Measurements from ENCODE around the gene LLGL2. TPM values are rescaled to one million over a fixed set of nuclear protein-coding genes. Genes with fewer than 3 reads are reported as not detected.

LLGL2 gene
- total and polyA plus RNA-seq, 10 of the 15 experiments (the other 5 are each of a cell fraction or from before 2014, with no cell fraction given): 0.21 to 9.9 (median 4.5) TPM

DNA sequence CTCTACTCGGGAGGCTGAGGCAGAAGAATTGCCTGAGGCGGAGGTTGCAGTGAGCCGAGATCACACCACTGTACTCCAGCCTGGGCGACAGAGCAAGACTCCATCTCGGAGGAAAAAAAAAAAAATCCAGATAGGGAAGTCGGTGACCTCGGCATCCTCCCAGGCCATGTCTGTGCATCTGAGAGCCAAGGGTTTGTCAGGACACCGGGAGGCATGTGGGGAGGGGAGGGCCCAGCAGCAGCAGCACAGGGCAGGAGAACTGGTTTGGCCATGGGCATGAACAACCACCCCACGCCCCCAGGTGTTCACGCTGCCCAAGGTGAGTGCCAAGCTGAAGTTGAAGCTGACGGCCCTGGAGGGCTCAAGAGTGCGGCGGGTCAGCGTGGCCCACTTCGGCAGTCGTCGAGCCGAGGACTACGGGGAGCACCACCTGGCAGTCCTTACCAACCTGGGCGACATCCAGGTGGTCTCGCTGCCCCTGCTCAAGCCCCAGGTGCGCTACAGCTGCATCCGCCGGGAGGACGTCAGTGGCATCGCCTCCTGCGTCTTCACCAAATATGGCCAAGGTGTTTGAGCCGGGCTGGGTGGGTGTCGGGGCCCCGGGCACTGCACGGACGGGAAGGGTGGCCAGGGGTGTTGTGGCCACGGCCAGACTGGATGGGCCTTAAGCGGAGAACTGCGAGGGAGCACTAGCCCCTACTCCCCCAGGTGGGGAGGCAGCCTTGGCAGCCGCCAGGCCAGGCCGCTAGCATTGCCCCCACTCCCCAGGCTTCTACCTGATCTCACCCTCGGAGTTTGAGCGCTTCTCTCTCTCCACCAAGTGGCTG lies 47.4 kb downstream of the LLGL2 start:
- Histone ChIP-seq H2AFZ (ENCODE audit: control insufficient read depth, low read depth, low read length) (no peak overlapping the region), H3K79me2 (ENCODE audit: control insufficient read depth, insufficient read depth, low read length) (no peaks in the 10 kb centered on the region), H4K20me1 (ENCODE audit: control insufficient read depth, insufficient read depth) (no peaks in the 10 kb centered on the region), H3K4me2 (ENCODE audit: control insufficient read depth, insufficient read depth) (no peak overlapping the region), H3K36me3 (ENCODE audit: control insufficient read depth in 2 of 2, insufficient read depth in 2 of 2, low read length in 1 of 2) (no peaks in the 10 kb centered on the region), H3K9me3 (replicated peaks; ENCODE audit: control insufficient read depth, insufficient read depth, low read length) (no peaks in the 10 kb centered on the region), H3K9ac (ENCODE audit: control insufficient read depth, insufficient read depth, low read length) (no peak overlapping the region), H3K4me3 (no peak overlapping the region), H3K27ac (ENCODE audit: control insufficient read depth, insufficient read depth) (no peak overlapping the region), H3K27me3 (replicated peaks in 1 of 2; ENCODE audit: control insufficient read depth in 2 of 2, insufficient read depth in 2 of 2, low read length in 1 of 2) (no peaks in the 10 kb centered on the region), H3K4me1 (ENCODE audit: control insufficient read depth, insufficient read depth, low read length) (peaks cover 12% of the 10 kb centered on the region)
- ATAC-seq (no peak), FAIRE-seq (no peak), DNase-seq (ENCODE audit: low read depth, low spot score) (no peak)
- TF ChIP-seq RB1 (IDR thresholded peaks at IDR 0.05; ENCODE audit: borderline replicate concordance) (no peak), POU2F2 (IDR thresholded peaks at IDR 0.05; ENCODE audit: borderline replicate concordance, low read depth, low read length) (no peak), SUPT20H (IDR thresholded peaks at IDR 0.05; ENCODE audit: borderline replicate concordance, control insufficient read depth, low read depth, low read length) (no peak), RUNX3 (IDR thresholded peaks at IDR 0.05; ENCODE audit: low read length) (no peak), CBX5 (IDR thresholded peaks at IDR 0.05; ENCODE audit: low read depth) (no peak), TARDBP (IDR thresholded peaks at IDR 0.05; ENCODE audit: borderline replicate concordance) (no peak), SRF (IDR thresholded peaks at IDR 0.05; ENCODE audit: low read depth in 2 of 2, low read length in 2 of 2) (no peak), TCF7 (IDR thresholded peaks at IDR 0.05; ENCODE audit: borderline replicate concordance) (no peak), MEF2A (IDR thresholded peaks at IDR 0.05; ENCODE audit: insufficient read depth, low read depth, low read length) (no peak), NR2C1 (IDR thresholded peaks at IDR 0.05) (no peak), ZBED1 (IDR thresholded peaks at IDR 0.05; ENCODE audit: borderline replicate concordance) (no peak), NR2F1 (conservative IDR thresholded peaks at IDR 0.05) (no peak), RAD21 (IDR thresholded peaks at IDR 0.05; ENCODE audit: insufficient read depth, low read depth, low read length) (no peak), ZNF274 (IDR thresholded peaks at IDR 0.05; ENCODE audit: insufficient read depth, insufficient read length) (no peak), TCF3 (IDR thresholded peaks at IDR 0.05; ENCODE audit: borderline replicate concordance, insufficient read depth, low read depth, low read length) (no peak)
- TF ChIP-seq, protein P1, sequence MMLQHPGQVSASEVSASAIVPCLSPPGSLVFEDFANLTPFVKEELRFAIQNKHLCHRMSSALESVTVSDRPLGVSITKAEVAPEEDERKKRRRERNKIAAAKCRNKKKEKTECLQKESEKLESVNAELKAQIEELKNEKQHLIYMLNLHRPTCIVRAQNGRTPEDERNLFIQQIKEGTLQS (IDR thresholded peaks at IDR 0.05; ENCODE audit: borderline replicate concordance, extremely low read depth, low read depth, low read length): no peak
- TF ChIP-seq, protein P2, sequence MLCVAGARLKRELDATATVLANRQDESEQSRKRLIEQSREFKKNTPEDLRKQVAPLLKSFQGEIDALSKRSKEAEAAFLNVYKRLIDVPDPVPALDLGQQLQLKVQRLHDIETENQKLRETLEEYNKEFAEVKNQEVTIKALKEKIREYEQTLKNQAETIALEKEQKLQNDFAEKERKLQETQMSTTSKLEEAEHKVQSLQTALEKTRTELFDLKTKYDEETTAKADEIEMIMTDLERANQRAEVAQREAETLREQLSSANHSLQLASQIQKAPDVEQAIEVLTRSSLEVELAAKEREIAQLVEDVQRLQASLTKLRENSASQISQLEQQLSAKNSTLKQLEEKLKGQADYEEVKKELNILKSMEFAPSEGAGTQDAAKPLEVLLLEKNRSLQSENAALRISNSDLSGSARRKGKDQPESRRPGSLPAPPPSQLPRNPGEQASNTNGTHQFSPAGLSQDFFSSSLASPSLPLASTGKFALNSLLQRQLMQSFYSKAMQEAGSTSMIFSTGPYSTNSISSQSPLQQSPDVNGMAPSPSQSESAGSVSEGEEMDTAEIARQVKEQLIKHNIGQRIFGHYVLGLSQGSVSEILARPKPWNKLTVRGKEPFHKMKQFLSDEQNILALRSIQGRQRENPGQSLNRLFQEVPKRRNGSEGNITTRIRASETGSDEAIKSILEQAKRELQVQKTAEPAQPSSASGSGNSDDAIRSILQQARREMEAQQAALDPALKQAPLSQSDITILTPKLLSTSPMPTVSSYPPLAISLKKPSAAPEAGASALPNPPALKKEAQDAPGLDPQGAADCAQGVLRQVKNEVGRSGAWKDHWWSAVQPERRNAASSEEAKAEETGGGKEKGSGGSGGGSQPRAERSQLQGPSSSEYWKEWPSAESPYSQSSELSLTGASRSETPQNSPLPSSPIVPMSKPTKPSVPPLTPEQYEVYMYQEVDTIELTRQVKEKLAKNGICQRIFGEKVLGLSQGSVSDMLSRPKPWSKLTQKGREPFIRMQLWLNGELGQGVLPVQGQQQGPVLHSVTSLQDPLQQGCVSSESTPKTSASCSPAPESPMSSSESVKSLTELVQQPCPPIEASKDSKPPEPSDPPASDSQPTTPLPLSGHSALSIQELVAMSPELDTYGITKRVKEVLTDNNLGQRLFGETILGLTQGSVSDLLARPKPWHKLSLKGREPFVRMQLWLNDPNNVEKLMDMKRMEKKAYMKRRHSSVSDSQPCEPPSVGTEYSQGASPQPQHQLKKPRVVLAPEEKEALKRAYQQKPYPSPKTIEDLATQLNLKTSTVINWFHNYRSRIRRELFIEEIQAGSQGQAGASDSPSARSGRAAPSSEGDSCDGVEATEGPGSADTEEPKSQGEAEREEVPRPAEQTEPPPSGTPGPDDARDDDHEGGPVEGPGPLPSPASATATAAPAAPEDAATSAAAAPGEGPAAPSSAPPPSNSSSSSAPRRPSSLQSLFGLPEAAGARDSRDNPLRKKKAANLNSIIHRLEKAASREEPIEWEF (IDR thresholded peaks at IDR 0.05; ENCODE audit: insufficient replicate concordance, low read depth, low read length): no peak
- TF ChIP-seq, protein P3, sequence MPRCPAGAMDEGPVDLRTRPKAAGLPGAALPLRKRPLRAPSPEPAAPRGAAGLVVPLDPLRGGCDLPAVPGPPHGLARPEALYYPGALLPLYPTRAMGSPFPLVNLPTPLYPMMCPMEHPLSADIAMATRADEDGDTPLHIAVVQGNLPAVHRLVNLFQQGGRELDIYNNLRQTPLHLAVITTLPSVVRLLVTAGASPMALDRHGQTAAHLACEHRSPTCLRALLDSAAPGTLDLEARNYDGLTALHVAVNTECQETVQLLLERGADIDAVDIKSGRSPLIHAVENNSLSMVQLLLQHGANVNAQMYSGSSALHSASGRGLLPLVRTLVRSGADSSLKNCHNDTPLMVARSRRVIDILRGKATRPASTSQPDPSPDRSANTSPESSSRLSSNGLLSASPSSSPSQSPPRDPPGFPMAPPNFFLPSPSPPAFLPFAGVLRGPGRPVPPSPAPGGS (IDR thresholded peaks at IDR 0.05; ENCODE audit: borderline replicate concordance, insufficient read depth, low read depth, low read length, poor library complexity, severe bottlenecking): no peak
- SMC1A ChIA-PET (ENCODE audit: uncharacterized antibody, unreplicated experiment): no interaction called here
- RAD21 ChIA-PET (ENCODE audit: unreplicated experiment): no interaction called here
- 91% methylated on average over 39 of the region's 39 CpGs for WGBS (ENCODE audit: insufficient coverage, insufficient replicate concordance, low lambda C conversion rate, missing lambda C conversion rate)
- intact Hi-C loops (cut with micrococcal nuclease; ENCODE audit: unreplicated experiment): no loop called here
- no TSS peak for BruUV-seq (replicated peaks)
- in situ Hi-C loops (cut with MboI): no loop called here
- CTCF ChIA-PET: no interaction called here
- POLR2A ChIA-PET: no interaction called here
